HEK293 (cell line): ENCODE data around the gene RASL10B.

ENCODE experiments used
- BCL11B ChIP-seq: fragments of 450-650 bp; formaldehyde crosslinking; IDR thresholded peaks from 2 replicates; pipeline ENCODE4 v1.5.1; 2016; ENCODE audit warnings: low read depth, missing biosample characterization, missing genetic modification characterization
- GLIS2 ChIP-seq: fragments of 450-650 bp; formaldehyde crosslinking; IDR thresholded peaks from 2 replicates; pipeline ENCODE4 v1.5.1; 2016; ENCODE audit warnings: missing biosample characterization, missing genetic modification characterization
- IKZF3 ChIP-seq: fragments of 450-650 bp; IDR thresholded peaks from 2 replicates; pipeline ENCODE4 v1.5.0; 2018; ENCODE audit warnings: missing biosample characterization, mild to moderate bottlenecking, missing genetic modification characterization, moderate library complexity
- KLF9 ChIP-seq: fragments of 450-650 bp; formaldehyde crosslinking; IDR thresholded peaks from 2 replicates; pipeline ENCODE4 v1.5.1; 2016; ENCODE audit warnings: missing biosample characterization, missing genetic modification characterization, low read depth
- MEIS1 ChIP-seq: sonication (generic); formaldehyde crosslinking; IDR thresholded peaks from 2 replicates; pipeline ENCODE4 v1.8.1; 2022; ENCODE audit warnings: missing genetic modification reagents, mild to moderate bottlenecking, borderline replicate concordance
- OSR2 ChIP-seq: fragments of 450-650 bp; formaldehyde crosslinking; IDR thresholded peaks from 2 replicates; pipeline ENCODE4 v1.5.1; 2016; ENCODE audit warnings: missing biosample characterization, missing genetic modification characterization
- PRDM4 ChIP-seq: fragments of 450-650 bp; formaldehyde crosslinking; IDR thresholded peaks from 2 replicates; pipeline ENCODE4 v1.5.1; 2017; ENCODE audit warnings: missing biosample characterization, missing genetic modification characterization
- SP3 ChIP-seq: fragments of 450-650 bp; formaldehyde crosslinking; IDR thresholded peaks from 2 replicates; pipeline ENCODE4 v1.5.1; 2016; ENCODE audit warnings: missing biosample characterization, missing genetic modification characterization
- ZBTB17 ChIP-seq: fragments of 450-650 bp; formaldehyde crosslinking; IDR thresholded peaks from 2 replicates; pipeline ENCODE4 v1.5.1; 2016; ENCODE audit warnings: missing biosample characterization, missing genetic modification characterization
- ZBTB8A ChIP-seq: fragments of 450-650 bp; formaldehyde crosslinking; IDR thresholded peaks from 2 replicates; pipeline ENCODE4 v1.5.1; 2016; ENCODE audit warnings: missing biosample characterization, missing genetic modification characterization
- ZNF112 ChIP-seq: fragments of 450-650 bp; formaldehyde crosslinking; IDR thresholded peaks from 2 replicates; pipeline ENCODE4 v1.5.0; 2017; ENCODE audit warnings: missing biosample characterization, missing genetic modification characterization
- ZNF202 ChIP-seq: fragments of 450-650 bp; formaldehyde crosslinking; IDR thresholded peaks from 2 replicates; pipeline ENCODE4 v1.5.1; 2016; ENCODE audit warnings: missing biosample characterization, missing genetic modification characterization, borderline replicate concordance
- ZNF24 ChIP-seq: fragments of 450-650 bp; formaldehyde crosslinking; IDR thresholded peaks from 2 replicates; pipeline ENCODE4 v1.5.1; 2016; ENCODE audit warnings: missing biosample characterization, missing genetic modification characterization
- ZNF311 ChIP-seq: fragments of 450-650 bp; formaldehyde crosslinking; IDR thresholded peaks from 2 replicates; pipeline ENCODE4 v1.5.1; 2017; ENCODE audit warnings: missing biosample characterization, missing genetic modification characterization, borderline replicate concordance
- ZNF600 ChIP-seq: fragments of 450-650 bp; formaldehyde crosslinking; IDR thresholded peaks from 2 replicates; pipeline ENCODE4 v1.5.1; 2016; ENCODE audit warnings: missing biosample characterization, missing genetic modification characterization
- ZNF624 ChIP-seq: fragments of 450-650 bp; formaldehyde crosslinking; IDR thresholded peaks from 2 replicates; pipeline ENCODE4 v1.5.1; 2017; ENCODE audit warnings: missing biosample characterization, missing genetic modification characterization
- ZNF792 ChIP-seq: fragments of 450-650 bp; formaldehyde crosslinking; IDR thresholded peaks from 2 replicates; pipeline ENCODE4 v1.5.1; 2016; ENCODE audit warnings: missing biosample characterization, missing genetic modification characterization
- ZNF837 ChIP-seq: fragments of 450-650 bp; formaldehyde crosslinking; IDR thresholded peaks from 2 replicates; pipeline ENCODE4 v1.5.1; 2016; ENCODE audit warnings: missing biosample characterization, missing genetic modification characterization
- TF ChIP-seq, protein P1 (sequence below): fragments of 450-650 bp; formaldehyde crosslinking; IDR thresholded peaks from 2 replicates; pipeline ENCODE4 v1.5.1; 2016; ENCODE audit warnings: missing biosample characterization, missing genetic modification characterization
- TF ChIP-seq, protein P2 (sequence below): fragments of 450-650 bp; formaldehyde crosslinking; IDR thresholded peaks from 2 replicates; pipeline ENCODE4 v1.5.1; 2016; ENCODE audit warnings: missing biosample characterization, missing genetic modification characterization
- TF ChIP-seq, protein P3 (sequence below): fragments of 450-650 bp; formaldehyde crosslinking; IDR thresholded peaks from 2 replicates; pipeline ENCODE4 v1.5.1; 2016; ENCODE audit warnings: missing biosample characterization, missing genetic modification characterization, borderline replicate concordance
- TF ChIP-seq, protein P4 (sequence below): fragments of 450-650 bp; formaldehyde crosslinking; IDR thresholded peaks from 2 replicates; pipeline ENCODE4 v1.5.1; 2016; ENCODE audit warnings: missing biosample characterization, missing genetic modification characterization
- TF ChIP-seq, protein P5 (sequence below): fragments of 450-650 bp; formaldehyde crosslinking; IDR thresholded peaks from 2 replicates; pipeline ENCODE4 v1.5.1; 2017; ENCODE audit warnings: missing biosample characterization, missing genetic modification characterization

RASL10B gene

GRCh38 chr17:35726953-35727460 lies 4.4 kb upstream of the RASL10B start (continued):
- TF ChIP-seq GLIS2 (0 out of 2 replicates have a peak, but pooled peaks have one; percentile 7), SP3 (tag by site-specific recombination) (no peak), ZNF624 (tag by site-specific recombination) (no peak), OSR2 (tag by site-specific recombination) (no peak), IKZF3 (tag by site-specific recombination) (0 out of 2 replicates have a peak, but pooled peaks have one; percentile 6), ZNF112 (no peak), ZNF600 (tag by site-specific recombination) (no peak), ZBTB8A (tag by site-specific recombination) (0 out of 2 replicates have a peak, but pooled peaks have one; percentile 11), KLF9 (no peak), ZNF311 (tag by site-specific recombination) (no peak), ZNF792 (tag by site-specific recombination) (no peak), MEIS1 (no peak), ZNF24 (tag by site-specific recombination) (no peak), ZNF202 (tag by site-specific recombination) (no peak), ZBTB17 (0 out of 2 replicates have a peak, but pooled peaks have one; percentile 25), BCL11B (tag by site-specific recombination) (no peak), ZNF837 (tag by site-specific recombination) (no peak), PRDM4 (tag by site-specific recombination) (no peak)
- TF ChIP-seq, protein P1, sequence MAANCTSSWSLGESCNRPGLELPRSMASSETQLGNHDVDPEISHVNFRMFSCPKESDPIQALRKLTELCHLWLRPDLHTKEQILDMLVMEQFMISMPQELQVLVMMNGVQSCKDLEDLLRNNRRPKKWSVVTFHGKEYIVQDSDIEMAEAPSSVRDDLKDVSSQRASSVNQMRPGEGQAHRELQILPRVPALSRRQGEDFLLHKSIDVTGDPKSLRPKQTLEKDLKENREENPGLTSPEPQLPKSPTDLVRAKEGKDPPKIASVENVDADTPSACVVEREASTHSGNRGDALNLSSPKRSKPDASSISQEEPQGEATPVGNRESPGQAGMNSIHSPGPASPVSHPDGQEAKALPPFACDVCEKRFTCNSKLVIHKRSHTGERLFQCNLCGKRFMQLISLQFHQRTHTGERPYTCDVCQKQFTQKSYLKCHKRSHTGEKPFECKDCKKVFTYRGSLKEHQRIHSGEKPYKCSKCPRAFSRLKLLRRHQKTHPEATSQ (tag by site-specific recombination), result no peak
- TF ChIP-seq, protein P2, sequence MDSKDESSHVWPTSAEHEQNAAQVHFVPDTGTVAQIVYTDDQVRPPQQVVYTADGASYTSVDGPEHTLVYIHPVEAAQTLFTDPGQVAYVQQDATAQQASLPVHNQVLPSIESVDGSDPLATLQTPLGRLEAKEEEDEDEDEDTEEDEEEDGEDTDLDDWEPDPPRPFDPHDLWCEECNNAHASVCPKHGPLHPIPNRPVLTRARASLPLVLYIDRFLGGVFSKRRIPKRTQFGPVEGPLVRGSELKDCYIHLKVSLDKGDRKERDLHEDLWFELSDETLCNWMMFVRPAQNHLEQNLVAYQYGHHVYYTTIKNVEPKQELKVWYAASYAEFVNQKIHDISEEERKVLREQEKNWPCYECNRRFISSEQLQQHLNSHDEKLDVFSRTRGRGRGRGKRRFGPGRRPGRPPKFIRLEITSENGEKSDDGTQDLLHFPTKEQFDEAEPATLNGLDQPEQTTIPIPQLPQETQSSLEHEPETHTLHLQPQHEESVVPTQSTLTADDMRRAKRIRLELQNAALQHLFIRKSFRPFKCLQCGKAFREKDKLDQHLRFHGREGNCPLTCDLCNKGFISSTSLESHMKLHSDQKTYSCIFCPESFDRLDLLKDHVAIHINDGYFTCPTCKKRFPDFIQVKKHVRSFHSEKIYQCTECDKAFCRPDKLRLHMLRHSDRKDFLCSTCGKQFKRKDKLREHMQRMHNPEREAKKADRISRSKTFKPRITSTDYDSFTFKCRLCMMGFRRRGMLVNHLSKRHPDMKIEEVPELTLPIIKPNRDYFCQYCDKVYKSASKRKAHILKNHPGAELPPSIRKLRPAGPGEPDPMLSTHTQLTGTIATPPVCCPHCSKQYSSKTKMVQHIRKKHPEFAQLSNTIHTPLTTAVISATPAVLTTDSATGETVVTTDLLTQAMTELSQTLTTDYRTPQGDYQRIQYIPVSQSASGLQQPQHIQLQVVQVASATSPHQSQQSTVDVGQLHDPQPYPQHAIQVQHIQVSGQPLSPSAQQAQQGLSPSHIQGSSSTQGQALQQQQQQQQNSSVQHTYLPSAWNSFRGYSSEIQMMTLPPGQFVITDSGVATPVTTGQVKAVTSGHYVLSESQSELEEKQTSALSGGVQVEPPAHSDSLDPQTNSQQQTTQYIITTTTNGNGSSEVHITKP (tag by site-specific recombination), result peak; percentile 60
- TF ChIP-seq, protein P3, sequence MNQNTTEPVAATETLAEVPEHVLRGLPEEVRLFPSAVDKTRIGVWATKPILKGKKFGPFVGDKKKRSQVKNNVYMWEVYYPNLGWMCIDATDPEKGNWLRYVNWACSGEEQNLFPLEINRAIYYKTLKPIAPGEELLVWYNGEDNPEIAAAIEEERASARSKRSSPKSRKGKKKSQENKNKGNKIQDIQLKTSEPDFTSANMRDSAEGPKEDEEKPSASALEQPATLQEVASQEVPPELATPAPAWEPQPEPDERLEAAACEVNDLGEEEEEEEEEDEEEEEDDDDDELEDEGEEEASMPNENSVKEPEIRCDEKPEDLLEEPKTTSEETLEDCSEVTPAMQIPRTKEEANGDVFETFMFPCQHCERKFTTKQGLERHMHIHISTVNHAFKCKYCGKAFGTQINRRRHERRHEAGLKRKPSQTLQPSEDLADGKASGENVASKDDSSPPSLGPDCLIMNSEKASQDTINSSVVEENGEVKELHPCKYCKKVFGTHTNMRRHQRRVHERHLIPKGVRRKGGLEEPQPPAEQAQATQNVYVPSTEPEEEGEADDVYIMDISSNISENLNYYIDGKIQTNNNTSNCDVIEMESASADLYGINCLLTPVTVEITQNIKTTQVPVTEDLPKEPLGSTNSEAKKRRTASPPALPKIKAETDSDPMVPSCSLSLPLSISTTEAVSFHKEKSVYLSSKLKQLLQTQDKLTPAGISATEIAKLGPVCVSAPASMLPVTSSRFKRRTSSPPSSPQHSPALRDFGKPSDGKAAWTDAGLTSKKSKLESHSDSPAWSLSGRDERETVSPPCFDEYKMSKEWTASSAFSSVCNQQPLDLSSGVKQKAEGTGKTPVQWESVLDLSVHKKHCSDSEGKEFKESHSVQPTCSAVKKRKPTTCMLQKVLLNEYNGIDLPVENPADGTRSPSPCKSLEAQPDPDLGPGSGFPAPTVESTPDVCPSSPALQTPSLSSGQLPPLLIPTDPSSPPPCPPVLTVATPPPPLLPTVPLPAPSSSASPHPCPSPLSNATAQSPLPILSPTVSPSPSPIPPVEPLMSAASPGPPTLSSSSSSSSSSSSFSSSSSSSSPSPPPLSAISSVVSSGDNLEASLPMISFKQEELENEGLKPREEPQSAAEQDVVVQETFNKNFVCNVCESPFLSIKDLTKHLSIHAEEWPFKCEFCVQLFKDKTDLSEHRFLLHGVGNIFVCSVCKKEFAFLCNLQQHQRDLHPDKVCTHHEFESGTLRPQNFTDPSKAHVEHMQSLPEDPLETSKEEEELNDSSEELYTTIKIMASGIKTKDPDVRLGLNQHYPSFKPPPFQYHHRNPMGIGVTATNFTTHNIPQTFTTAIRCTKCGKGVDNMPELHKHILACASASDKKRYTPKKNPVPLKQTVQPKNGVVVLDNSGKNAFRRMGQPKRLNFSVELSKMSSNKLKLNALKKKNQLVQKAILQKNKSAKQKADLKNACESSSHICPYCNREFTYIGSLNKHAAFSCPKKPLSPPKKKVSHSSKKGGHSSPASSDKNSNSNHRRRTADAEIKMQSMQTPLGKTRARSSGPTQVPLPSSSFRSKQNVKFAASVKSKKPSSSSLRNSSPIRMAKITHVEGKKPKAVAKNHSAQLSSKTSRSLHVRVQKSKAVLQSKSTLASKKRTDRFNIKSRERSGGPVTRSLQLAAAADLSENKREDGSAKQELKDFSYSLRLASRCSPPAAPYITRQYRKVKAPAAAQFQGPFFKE, result no peak
- TF ChIP-seq, protein P4, sequence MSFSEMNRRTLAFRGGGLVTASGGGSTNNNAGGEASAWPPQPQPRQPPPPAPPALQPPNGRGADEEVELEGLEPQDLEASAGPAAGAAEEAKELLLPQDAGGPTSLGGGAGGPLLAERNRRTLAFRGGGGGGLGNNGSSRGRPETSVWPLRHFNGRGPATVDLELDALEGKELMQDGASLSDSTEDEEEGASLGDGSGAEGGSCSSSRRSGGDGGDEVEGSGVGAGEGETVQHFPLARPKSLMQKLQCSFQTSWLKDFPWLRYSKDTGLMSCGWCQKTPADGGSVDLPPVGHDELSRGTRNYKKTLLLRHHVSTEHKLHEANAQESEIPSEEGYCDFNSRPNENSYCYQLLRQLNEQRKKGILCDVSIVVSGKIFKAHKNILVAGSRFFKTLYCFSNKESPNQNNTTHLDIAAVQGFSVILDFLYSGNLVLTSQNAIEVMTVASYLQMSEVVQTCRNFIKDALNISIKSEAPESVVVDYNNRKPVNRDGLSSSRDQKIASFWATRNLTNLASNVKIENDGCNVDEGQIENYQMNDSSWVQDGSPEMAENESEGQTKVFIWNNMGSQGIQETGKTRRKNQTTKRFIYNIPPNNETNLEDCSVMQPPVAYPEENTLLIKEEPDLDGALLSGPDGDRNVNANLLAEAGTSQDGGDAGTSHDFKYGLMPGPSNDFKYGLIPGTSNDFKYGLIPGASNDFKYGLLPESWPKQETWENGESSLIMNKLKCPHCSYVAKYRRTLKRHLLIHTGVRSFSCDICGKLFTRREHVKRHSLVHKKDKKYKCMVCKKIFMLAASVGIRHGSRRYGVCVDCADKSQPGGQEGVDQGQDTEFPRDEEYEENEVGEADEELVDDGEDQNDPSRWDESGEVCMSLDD (tag by site-specific recombination), result no peak
- TF ChIP-seq, protein P5, sequence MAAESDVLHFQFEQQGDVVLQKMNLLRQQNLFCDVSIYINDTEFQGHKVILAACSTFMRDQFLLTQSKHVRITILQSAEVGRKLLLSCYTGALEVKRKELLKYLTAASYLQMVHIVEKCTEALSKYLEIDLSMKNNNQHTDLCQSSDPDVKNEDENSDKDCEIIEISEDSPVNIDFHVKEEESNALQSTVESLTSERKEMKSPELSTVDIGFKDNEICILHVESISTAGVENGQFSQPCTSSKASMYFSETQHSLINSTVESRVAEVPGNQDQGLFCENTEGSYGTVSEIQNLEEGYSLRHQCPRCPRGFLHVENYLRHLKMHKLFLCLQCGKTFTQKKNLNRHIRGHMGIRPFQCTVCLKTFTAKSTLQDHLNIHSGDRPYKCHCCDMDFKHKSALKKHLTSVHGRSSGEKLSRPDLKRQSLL (tag by site-specific recombination), result no peak
